Suprapubic skin (tissue), 4 donors: Measurements from ENCODE around the gene KISS1. TPM values are rescaled to one million over a fixed set of nuclear protein-coding genes. Genes with fewer than 3 reads are reported as not detected.

Source experiments
- DNase-seq, 2 donors: peaks; one replicate each; pipeline ENCODE4 v3.0.0-alpha.2; 2019; ENCODE audit warnings: low spot score in 2 of 2
- H3K27ac ChIP-seq: fragments of 200-600 bp; sonication (generic); one replicate; pipeline ENCODE4 v1.5.1; 2019
- H3K27me3 ChIP-seq: fragments of 200-600 bp; sonication (generic); one replicate; pipeline ENCODE4 v1.5.1; 2019
- H3K36me3 ChIP-seq: fragments of 200-600 bp; sonication (generic); one replicate; pipeline ENCODE4 v1.5.1; 2019
- H3K4me1 ChIP-seq: fragments of 200-600 bp; sonication (generic); one replicate; pipeline ENCODE4 v1.5.1; 2019
- H3K4me3 ChIP-seq: fragments of 200-600 bp; sonication (generic); one replicate; pipeline ENCODE4 v1.5.1; 2019; ENCODE audit warnings: mild to moderate bottlenecking
- H3K9me3 ChIP-seq: fragments of 200-600 bp; sonication (generic); one replicate; pipeline ENCODE4 v1.5.1; 2019
- CTCF ChIP-seq, 2 donors: fragments of 200-600 bp in 1 of 2; fragments of 450-650 bp in 1 of 2; sonication (generic) in 1 of 2; IDR thresholded peaks; one replicate each; pipeline ENCODE4 v1.5.1; 2016 to 2019; ENCODE audit warnings: antibody characterized with exemption in 2 of 2, mild to moderate bottlenecking in 1 of 2, moderate library complexity in 1 of 2
- EP300 ChIP-seq: sonication (generic); formaldehyde crosslinking; IDR thresholded peaks from one replicate; pipeline ENCODE4 v1.6.1; 2017; ENCODE audit warnings: antibody characterized with exemption
- POLR2A ChIP-seq, 2 donors: fragments of 450-650 bp; IDR thresholded peaks; one replicate each; pipeline ENCODE4 v1.6.1; 2017; ENCODE audit warnings: antibody characterized with exemption in 2 of 2, mild to moderate bottlenecking in 2 of 2, moderate library complexity in 2 of 2
- POLR2AphosphoS5 ChIP-seq, 3 donors: sonication (generic); formaldehyde crosslinking; IDR thresholded peaks; one replicate each; pipeline ENCODE4 v1.6.1; 2017; ENCODE audit warnings: antibody characterized with exemption in 3 of 3
- WGBS: methylation state at CpG from one replicate; pipeline ENCODE4 v1.1.5; 2018; 5-methylcytosine and 5-hydroxymethylcytosine counted together
- total RNA-seq, 4 donors: library from RNA; depleted of rRNA; stranded (reverse); fragments of >200 nt; gene quantifications; one replicate each; pipeline ENCODE4 v1.1.0, GENCODE V29; 2016

KISS1 gene
- total RNA-seq, 4 donors from 2014 or later = not detected

DNA sequence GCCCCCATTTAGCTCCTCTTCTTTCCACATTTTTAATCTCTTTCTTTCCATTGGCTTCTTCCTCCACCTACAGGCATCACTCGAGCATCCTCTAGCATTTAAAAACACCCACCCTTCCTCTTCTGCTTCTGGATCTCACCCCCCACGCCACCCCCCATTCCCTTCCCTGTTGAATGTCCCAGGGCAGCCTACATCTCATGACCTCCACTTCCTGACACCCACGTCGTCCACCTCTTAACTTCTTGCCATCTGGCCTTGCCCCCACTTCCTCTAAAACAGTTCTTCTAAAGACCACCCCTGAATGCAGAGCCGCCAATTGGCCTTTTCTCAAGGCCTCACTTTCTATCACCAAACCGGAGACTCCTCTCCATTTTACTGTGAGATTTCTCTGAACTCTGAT, 38.3 kb downstream of the KISS1 start:
- no peak for TF ChIP-seq EP300
- no peak for TF ChIP-seq POLR2AphosphoS5 (IDR thresholded peaks at IDR 0.05)
- no peak for TF ChIP-seq POLR2A (IDR thresholded peaks at IDR 0.05)
- TF ChIP-seq CTCF (IDR thresholded peaks at IDR 0.05) = no peak
- H3K4me1 ChIP-seq = peaks cover 22% of the 10 kb centered on the region
- no peaks in the 10 kb centered on the region for H3K27me3 ChIP-seq
- whole genome bisulfite sequencing = 69% methylated on average over 6 of the region's 6 CpGs
- no peak for DNase-seq
- H3K27ac ChIP-seq = no peak overlapping the region
- no peaks in the 10 kb centered on the region for H3K9me3 ChIP-seq
- no peak overlapping the region for H3K4me3 ChIP-seq
- H3K36me3 ChIP-seq = no peaks in the 10 kb centered on the region

GRCh38 chr1:204155881-204156280, 40.4 kb downstream of the KISS1 start:
- WGBS = 92% methylated on average over 8 of the region's 10 CpGs
- Histone ChIP-seq H3K9me3 (no peaks in the 10 kb centered on the region), H3K27ac (no peak overlapping the region), H3K4me1 (peaks cover 32% of the 10 kb centered on the region), H3K4me3 (no peak overlapping the region), H3K27me3 (no peaks in the 10 kb centered on the region), H3K36me3 (no peaks in the 10 kb centered on the region)
- no peak for DNase-seq
- no peak for TF ChIP-seq CTCF (IDR thresholded peaks at IDR 0.05)
- TF ChIP-seq POLR2A (IDR thresholded peaks at IDR 0.05) = no peak
- no peak for TF ChIP-seq POLR2AphosphoS5 (IDR thresholded peaks at IDR 0.05)
- TF ChIP-seq EP300 = no peak

DNA sequence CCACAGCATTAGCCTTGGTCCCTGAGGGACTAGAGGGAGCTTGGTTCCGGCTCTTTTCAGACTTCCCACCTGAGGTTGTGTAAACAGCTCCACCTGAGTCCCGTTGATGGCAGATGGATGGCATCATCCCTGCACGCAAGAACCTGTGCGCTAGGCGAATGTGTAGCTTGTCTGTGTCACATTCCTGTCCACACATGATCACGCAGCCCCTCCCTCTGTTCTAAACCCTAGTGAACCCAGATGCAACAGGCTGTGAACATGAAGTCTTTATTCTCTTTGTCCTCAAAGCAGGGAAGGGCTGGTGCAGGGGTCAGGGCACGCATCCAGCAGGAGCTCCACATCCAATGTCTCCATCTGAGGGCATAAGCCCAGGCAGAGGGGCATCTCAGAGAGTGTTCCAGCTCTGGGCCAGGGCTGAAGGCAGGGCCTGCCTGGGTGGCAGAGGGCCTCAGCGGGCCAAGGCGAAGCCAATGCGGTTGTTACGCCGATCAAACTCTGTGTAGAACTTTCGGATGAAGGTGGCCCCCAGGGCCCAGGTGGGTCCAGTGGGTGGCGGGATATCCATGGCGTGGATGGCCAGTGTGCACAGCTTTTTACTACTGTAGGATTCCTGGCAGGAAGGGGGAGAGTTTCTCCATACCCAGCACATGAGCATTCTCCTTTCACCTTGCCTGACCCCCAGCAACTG, 41.6 kb downstream of the KISS1 start:
- 68% methylated on average over 12 of the region's 15 CpGs for WGBS
- Histone ChIP-seq H3K4me1 (peaks cover 43% of the 10 kb centered on the region), H3K27ac (peak overlapping the region; percentile 35), H3K27me3 (no peaks in the 10 kb centered on the region), H3K9me3 (no peaks in the 10 kb centered on the region), H3K36me3 (no peaks in the 10 kb centered on the region), H3K4me3 (no peak overlapping the region)
- DNase-seq = no peak
- no peak for TF ChIP-seq POLR2A (IDR thresholded peaks at IDR 0.05)
- no peak for TF ChIP-seq CTCF (IDR thresholded peaks at IDR 0.05)
- no peak for TF ChIP-seq EP300
- no peak for TF ChIP-seq POLR2AphosphoS5 (IDR thresholded peaks at IDR 0.05)

- no peak overlapping the region for H3K27ac ChIP-seq
- 82% methylated on average over 5 of the region's 5 CpGs for WGBS
- no peaks in the 10 kb centered on the region for H3K36me3 ChIP-seq
- H3K27me3 ChIP-seq = no peaks in the 10 kb centered on the region
- peaks cover 54% of the 10 kb centered on the region for H3K4me1 ChIP-seq
- TF ChIP-seq EP300 = no peak
- TF ChIP-seq POLR2A (IDR thresholded peaks at IDR 0.05) = no peak
- TF ChIP-seq CTCF (IDR thresholded peaks at IDR 0.05) = no peak
- TF ChIP-seq POLR2AphosphoS5 (IDR thresholded peaks at IDR 0.05) = no peak
- no peak for DNase-seq
- H3K9me3 ChIP-seq = no peaks in the 10 kb centered on the region
- no peak overlapping the region for H3K4me3 ChIP-seq
Observed at GRCh38 chr1:204153667-204154066, 42.6 kb downstream of the KISS1 start.

- Histone ChIP-seq H3K4me3 (peak overlapping the region; percentile 77), H3K4me1 (peaks cover 62% of the 10 kb centered on the region), H3K27me3 (no peaks in the 10 kb centered on the region), H3K36me3 (no peaks in the 10 kb centered on the region), H3K9me3 (no peaks in the 10 kb centered on the region), H3K27ac (peak overlapping the region; percentile 91)
- TF ChIP-seq EP300 = no peak
- no peak for TF ChIP-seq POLR2A (IDR thresholded peaks at IDR 0.05)
- TF ChIP-seq POLR2AphosphoS5 (IDR thresholded peaks at IDR 0.05) = no peak
- no peak for TF ChIP-seq CTCF (IDR thresholded peaks at IDR 0.05)
- WGBS = 52% methylated on average over 13 of the region's 25 CpGs
- no peak for DNase-seq
Observed at GRCh38 chr1:204152310-204153044, 43.8 kb downstream of the KISS1 start.
